A673 (cell line): ENCODE measurements around the gene SLC4A7.

ENCODE experiments used
- CTCF ChIP-seq: fragments of 300-800, 200-600 bp; sonication (generic); conservative IDR thresholded peaks from 2 replicates; pipeline ENCODE4 v1.5.1; 2017; ENCODE audit warnings: low read depth, mild to moderate bottlenecking, antibody characterized with exemption, low read length, moderate library complexity, mixed read lengths
- EZH2 ChIP-seq: fragments of 200-600 bp; sonication (generic); IDR thresholded peaks from 2 replicates; pipeline ENCODE4 v1.6.1; 2017; ENCODE audit warnings: borderline replicate concordance, low read depth, mild to moderate bottlenecking, mixed read lengths, antibody characterized with exemption, low read length; ENCODE audit not compliant: poor library complexity, severe bottlenecking

- TF ChIP-seq CTCF: no peak
- TF ChIP-seq EZH2: no peak
These were observed 100.0 kb downstream of the SLC4A7 start for GRCh38 chr3:27384191-27384590.
